HepG2 (cell line): ENCODE results near the gene CAP2. TPM values are rescaled to one million over a fixed set of nuclear protein-coding genes. Genes with fewer than 3 reads are reported as not detected.

ENCODE experiments used
- BORCS8-MEF2B ChIP-seq: sonication (generic); formaldehyde crosslinking; IDR thresholded peaks from 2 replicates; pipeline ENCODE4 v1.8.0; 2022; ENCODE audit warnings: mild to moderate bottlenecking, missing genetic modification reagents
- POLR2A ChIP-seq, 2 experiments: IDR thresholded peaks; 2 replicates each; pipeline ENCODE4 v1.6.1; 2011; ENCODE audit warnings: low read depth in 2 of 2, low read length in 2 of 2, mild to moderate bottlenecking in 1 of 2, moderate library complexity in 1 of 2; ENCODE audit not compliant: insufficient read depth in 1 of 2
- RCOR2 ChIP-seq: IDR thresholded peaks from 2 replicates; pipeline ENCODE4 v1.6.1; 2016; ENCODE audit warnings: missing biosample characterization, missing genetic modification reagents
- SMC3 ChIP-seq: IDR thresholded peaks from 2 replicates; pipeline ENCODE4 v1.6.1; 2011; ENCODE audit warnings: low read length, improper control_type of control experiment
- ZNF382 ChIP-seq: sonication (generic); formaldehyde crosslinking; IDR thresholded peaks from 2 replicates; pipeline ENCODE4 v1.5.0; 2020; ENCODE audit warnings: missing genetic modification reagents, mild to moderate bottlenecking, borderline replicate concordance
- ZNF562 ChIP-seq: sonication (generic); formaldehyde crosslinking; IDR thresholded peaks from 2 replicates; pipeline ENCODE4 v1.8.0; 2022; ENCODE audit warnings: missing genetic modification reagents, borderline replicate concordance
- ZNF776 ChIP-seq: sonication (generic); formaldehyde crosslinking; IDR thresholded peaks from 2 replicates; pipeline ENCODE4 v1.4.0; 2020; ENCODE audit warnings: mild to moderate bottlenecking, missing genetic modification reagents
- polyA plus RNA-seq, 8 experiments: library from polyadenylated mRNA; depleted of rRNA in 3 of 8; stranded (reverse) in 7 of 8; unstranded in 1 of 8; fragments of >200 nt; fragmentation: Illumina TruSeq in 4 of 8; extraction: Trizol in 4 of 8; gene quantifications; 2 replicates each; pipeline versions ENCODE4 v1.2.1 to v1.2.3, GENCODE V29; 2011 to 2016; ENCODE audit warnings: low read depth in 4 of 8, missing spikeins in 1 of 8, mixed read lengths in 1 of 8; ENCODE audit not compliant: insufficient read depth in 1 of 8
- total RNA-seq, 5 experiments: library from RNA; depleted of rRNA; stranded (reverse); fragments of >200 nt; fragmentation: Illumina TruSeq; extraction: Trizol; gene quantifications; 2 replicates each; pipeline ENCODE4 v1.2.3, GENCODE V29; 2016; ENCODE audit warnings: low read depth in 1 of 5
- TF ChIP-seq, protein P1 (sequence below), 2 experiments: sonication (generic) in 1 of 2; formaldehyde crosslinking in 1 of 2; IDR thresholded peaks; 2 replicates each; pipeline versions ENCODE4 v1.4.0 to v1.6.1; 2016 to 2020; ENCODE audit warnings: borderline replicate concordance in 1 of 2, low read depth in 1 of 2, mild to moderate bottlenecking in 1 of 2, missing genetic modification reagents in 1 of 2
- TF ChIP-seq, protein P2 (sequence below): sonication (generic); formaldehyde crosslinking; IDR thresholded peaks from 2 replicates; pipeline ENCODE4 v1.4.0; 2020; ENCODE audit warnings: mild to moderate bottlenecking, missing genetic modification reagents
- TF ChIP-seq, protein P3 (sequence below): sonication (generic); formaldehyde crosslinking; IDR thresholded peaks from 2 replicates; pipeline ENCODE4 v1.8.0; 2022; ENCODE audit warnings: mild to moderate bottlenecking, missing genetic modification reagents; ENCODE audit not compliant: insufficient replicate concordance
- TF ChIP-seq, protein P4 (sequence below): conservative IDR thresholded peaks from 2 replicates; pipeline ENCODE4 v1.6.1; 2018; ENCODE audit warnings: missing genetic modification reagents
- TF ChIP-seq, protein P5 (sequence below): sonication (generic); formaldehyde crosslinking; IDR thresholded peaks from 2 replicates; pipeline ENCODE4 v1.5.0; 2020; ENCODE audit warnings: mild to moderate bottlenecking, missing genetic modification reagents
- TF ChIP-seq, protein P6 (sequence below), 2 experiments: fragments of 450-650 bp in 1 of 2; sonication (generic) in 1 of 2; formaldehyde crosslinking; IDR thresholded peaks; 2 replicates each; pipeline versions ENCODE4 v1.5.0 to v1.8.0; 2020 to 2022; ENCODE audit warnings: mild to moderate bottlenecking in 1 of 2, missing genetic modification reagents in 1 of 2

The CAP2 gene
- total and polyA plus RNA-seq, 2 of the 13 experiments (the other 11 are each of a cell fraction or from before 2014, with no cell fraction given), result 7.9 to 53.1 TPM

DNA sequence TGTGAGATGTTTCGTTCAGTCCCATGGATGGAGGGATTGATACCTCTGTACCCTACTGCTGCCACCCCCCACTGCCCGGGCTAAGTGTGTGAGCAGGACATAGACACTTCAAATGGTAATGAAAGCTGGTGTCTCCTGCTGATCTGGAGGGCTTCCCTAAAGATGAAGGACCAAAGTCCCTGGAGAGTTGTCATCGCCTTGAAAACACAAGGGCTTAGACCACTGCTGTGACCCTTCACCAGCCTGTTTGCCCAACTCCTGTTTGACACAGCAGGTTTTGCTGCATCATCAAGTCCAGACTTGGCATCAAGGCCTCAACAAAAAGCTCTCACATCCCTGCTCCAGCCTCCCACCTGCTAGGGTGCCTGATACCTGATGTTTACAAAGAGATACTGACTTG is 148.8 kb downstream of the CAP2 start (continued):
- TF ChIP-seq, protein P1, sequence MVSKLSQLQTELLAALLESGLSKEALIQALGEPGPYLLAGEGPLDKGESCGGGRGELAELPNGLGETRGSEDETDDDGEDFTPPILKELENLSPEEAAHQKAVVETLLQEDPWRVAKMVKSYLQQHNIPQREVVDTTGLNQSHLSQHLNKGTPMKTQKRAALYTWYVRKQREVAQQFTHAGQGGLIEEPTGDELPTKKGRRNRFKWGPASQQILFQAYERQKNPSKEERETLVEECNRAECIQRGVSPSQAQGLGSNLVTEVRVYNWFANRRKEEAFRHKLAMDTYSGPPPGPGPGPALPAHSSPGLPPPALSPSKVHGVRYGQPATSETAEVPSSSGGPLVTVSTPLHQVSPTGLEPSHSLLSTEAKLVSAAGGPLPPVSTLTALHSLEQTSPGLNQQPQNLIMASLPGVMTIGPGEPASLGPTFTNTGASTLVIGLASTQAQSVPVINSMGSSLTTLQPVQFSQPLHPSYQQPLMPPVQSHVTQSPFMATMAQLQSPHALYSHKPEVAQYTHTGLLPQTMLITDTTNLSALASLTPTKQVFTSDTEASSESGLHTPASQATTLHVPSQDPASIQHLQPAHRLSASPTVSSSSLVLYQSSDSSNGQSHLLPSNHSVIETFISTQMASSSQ (IDR thresholded peaks at IDR 0.05; ENCODE audit: low read depth), result no peak
- TF ChIP-seq, protein P1 (CRISPR knock-in tag; IDR thresholded peaks at IDR 0.05; ENCODE audit: borderline replicate concordance), result no peak
- TF ChIP-seq SMC3 (no peak), ZNF562 (CRISPR knock-in tag) (no peak), ZNF776 (no peak), POLR2A (IDR thresholded peaks at IDR 0.05; ENCODE audit: insufficient read depth in 1 of 2, low read depth in 2 of 2, low read length in 2 of 2) (no peak), ZNF382 (CRISPR knock-in tag) (no peak), BORCS8-MEF2B (no peak), RCOR2 (CRISPR knock-in tag) (no peak)
- TF ChIP-seq, protein P2, sequence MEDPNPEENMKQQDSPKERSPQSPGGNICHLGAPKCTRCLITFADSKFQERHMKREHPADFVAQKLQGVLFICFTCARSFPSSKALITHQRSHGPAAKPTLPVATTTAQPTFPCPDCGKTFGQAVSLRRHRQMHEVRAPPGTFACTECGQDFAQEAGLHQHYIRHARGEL (CRISPR knock-in tag), result no peak
- TF ChIP-seq, protein P3, sequence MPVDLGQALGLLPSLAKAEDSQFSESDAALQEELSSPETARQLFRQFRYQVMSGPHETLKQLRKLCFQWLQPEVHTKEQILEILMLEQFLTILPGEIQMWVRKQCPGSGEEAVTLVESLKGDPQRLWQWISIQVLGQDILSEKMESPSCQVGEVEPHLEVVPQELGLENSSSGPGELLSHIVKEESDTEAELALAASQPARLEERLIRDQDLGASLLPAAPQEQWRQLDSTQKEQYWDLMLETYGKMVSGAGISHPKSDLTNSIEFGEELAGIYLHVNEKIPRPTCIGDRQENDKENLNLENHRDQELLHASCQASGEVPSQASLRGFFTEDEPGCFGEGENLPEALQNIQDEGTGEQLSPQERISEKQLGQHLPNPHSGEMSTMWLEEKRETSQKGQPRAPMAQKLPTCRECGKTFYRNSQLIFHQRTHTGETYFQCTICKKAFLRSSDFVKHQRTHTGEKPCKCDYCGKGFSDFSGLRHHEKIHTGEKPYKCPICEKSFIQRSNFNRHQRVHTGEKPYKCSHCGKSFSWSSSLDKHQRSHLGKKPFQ (CRISPR knock-in tag), result no peak
- TF ChIP-seq, protein P4, sequence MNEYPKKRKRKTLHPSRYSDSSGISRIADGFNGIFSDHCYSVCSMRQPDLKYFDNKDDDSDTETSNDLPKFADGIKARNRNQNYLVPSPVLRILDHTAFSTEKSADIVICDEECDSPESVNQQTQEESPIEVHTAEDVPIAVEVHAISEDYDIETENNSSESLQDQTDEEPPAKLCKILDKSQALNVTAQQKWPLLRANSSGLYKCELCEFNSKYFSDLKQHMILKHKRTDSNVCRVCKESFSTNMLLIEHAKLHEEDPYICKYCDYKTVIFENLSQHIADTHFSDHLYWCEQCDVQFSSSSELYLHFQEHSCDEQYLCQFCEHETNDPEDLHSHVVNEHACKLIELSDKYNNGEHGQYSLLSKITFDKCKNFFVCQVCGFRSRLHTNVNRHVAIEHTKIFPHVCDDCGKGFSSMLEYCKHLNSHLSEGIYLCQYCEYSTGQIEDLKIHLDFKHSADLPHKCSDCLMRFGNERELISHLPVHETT (CRISPR knock-in tag), result no peak
- TF ChIP-seq, protein P5, sequence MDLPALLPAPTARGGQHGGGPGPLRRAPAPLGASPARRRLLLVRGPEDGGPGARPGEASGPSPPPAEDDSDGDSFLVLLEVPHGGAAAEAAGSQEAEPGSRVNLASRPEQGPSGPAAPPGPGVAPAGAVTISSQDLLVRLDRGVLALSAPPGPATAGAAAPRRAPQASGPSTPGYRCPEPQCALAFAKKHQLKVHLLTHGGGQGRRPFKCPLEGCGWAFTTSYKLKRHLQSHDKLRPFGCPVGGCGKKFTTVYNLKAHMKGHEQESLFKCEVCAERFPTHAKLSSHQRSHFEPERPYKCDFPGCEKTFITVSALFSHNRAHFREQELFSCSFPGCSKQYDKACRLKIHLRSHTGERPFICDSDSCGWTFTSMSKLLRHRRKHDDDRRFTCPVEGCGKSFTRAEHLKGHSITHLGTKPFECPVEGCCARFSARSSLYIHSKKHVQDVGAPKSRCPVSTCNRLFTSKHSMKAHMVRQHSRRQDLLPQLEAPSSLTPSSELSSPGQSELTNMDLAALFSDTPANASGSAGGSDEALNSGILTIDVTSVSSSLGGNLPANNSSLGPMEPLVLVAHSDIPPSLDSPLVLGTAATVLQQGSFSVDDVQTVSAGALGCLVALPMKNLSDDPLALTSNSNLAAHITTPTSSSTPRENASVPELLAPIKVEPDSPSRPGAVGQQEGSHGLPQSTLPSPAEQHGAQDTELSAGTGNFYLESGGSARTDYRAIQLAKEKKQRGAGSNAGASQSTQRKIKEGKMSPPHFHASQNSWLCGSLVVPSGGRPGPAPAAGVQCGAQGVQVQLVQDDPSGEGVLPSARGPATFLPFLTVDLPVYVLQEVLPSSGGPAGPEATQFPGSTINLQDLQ, result no peak
- TF ChIP-seq, protein P6, sequence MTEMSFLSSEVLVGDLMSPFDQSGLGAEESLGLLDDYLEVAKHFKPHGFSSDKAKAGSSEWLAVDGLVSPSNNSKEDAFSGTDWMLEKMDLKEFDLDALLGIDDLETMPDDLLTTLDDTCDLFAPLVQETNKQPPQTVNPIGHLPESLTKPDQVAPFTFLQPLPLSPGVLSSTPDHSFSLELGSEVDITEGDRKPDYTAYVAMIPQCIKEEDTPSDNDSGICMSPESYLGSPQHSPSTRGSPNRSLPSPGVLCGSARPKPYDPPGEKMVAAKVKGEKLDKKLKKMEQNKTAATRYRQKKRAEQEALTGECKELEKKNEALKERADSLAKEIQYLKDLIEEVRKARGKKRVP (CRISPR knock-in tag; IDR thresholded peaks at IDR 0.05), result no peak
- TF ChIP-seq, all 625 proteins: peak for 0
